ENCODE data around the gene ID4.

Gene ID4

GRCh38 chr6:19869464-19869863, 32.3 kb downstream of the ID4 start (continued):
- no peak for TF ChIP-seq ZNF521 (tag by site-specific recombination; IDR thresholded peaks at IDR 0.05)
- no peak for TF ChIP-seq SP7 (tag by site-specific recombination; IDR thresholded peaks at IDR 0.05)
- TF ChIP-seq GLI2 (tag by site-specific recombination; IDR thresholded peaks at IDR 0.05; ENCODE audit: borderline replicate concordance, low read depth): no peak
- no peak for TF ChIP-seq ZNF785 (tag by site-specific recombination; IDR thresholded peaks at IDR 0.05)
- TF ChIP-seq ZNF621 (tag by site-specific recombination; IDR thresholded peaks at IDR 0.05): no peak

- POLR2A ChIA-PET: interaction anchor here (0.7 kb wide), 1 partner anchor 99 kb away, joined by 3 read pairs; no protein-coding TSS in a partner anchor
- no peak for TF ChIP-seq ZNF239 (tag by site-specific recombination; IDR thresholded peaks at IDR 0.05)
- no peak for TF ChIP-seq ZNF677 (tag by site-specific recombination; IDR thresholded peaks at IDR 0.05)
- TF ChIP-seq SP7 (tag by site-specific recombination; IDR thresholded peaks at IDR 0.05): no peak
- TF ChIP-seq KLF10 (tag by site-specific recombination; IDR thresholded peaks at IDR 0.05): no peak
- no peak for TF ChIP-seq KLF7 (tag by site-specific recombination; IDR thresholded peaks at IDR 0.05; ENCODE audit: borderline replicate concordance)
- no peak for TF ChIP-seq ZNF311 (tag by site-specific recombination; IDR thresholded peaks at IDR 0.05; ENCODE audit: borderline replicate concordance)
- Histone ChIP-seq H3K4me1 (ENCODE audit: control insufficient read depth, insufficient read depth, low read length) (no peaks in the 10 kb centered on the region), H3K36me3 (ENCODE audit: control insufficient read depth in 2 of 2, insufficient read depth in 1 of 2, low read length in 2 of 2) (no peaks in the 10 kb centered on the region), H3K27ac (ENCODE audit: extremely low read depth, low read depth, low read length) (no peak overlapping the region), H3K9me3 (ENCODE audit: control insufficient read depth, insufficient read depth, low read depth, low read length) (no peaks in the 10 kb centered on the region), H3K4me3 (ENCODE audit: low read depth, low read length) (no peak overlapping the region)
- CTCF ChIA-PET: interaction anchor here (0.6 to 0.7 kb wide), 2 partner anchors 122 to 133 kb away, joined by 3 read pairs; no protein-coding TSS in a partner anchor
These were observed 33.2 kb downstream of the ID4 start for GRCh38 chr6:19870322-19870721.

- Histone ChIP-seq H3K4me3 (ENCODE audit: low read depth, low read length) (no peak overlapping the region), H3K4me1 (ENCODE audit: control insufficient read depth, insufficient read depth, low read length) (peaks cover 2% of the 10 kb centered on the region; the same call in 1 of the 2 replicates), H3K9me3 (ENCODE audit: control insufficient read depth, insufficient read depth, low read depth, low read length) (no peaks in the 10 kb centered on the region), H3K36me3 (ENCODE audit: control insufficient read depth in 2 of 2, insufficient read depth in 1 of 2, low read length in 2 of 2) (no peaks in the 10 kb centered on the region), H3K27ac (ENCODE audit: extremely low read depth, low read depth, low read length) (no peak overlapping the region)
- ChIA-PET POLR2A (no interaction called here), CTCF (interaction anchor here (0.6 to 1.7 kb wide), 8 partner anchors 9 to 1345 kb away, joined by 3 to 7 read pairs (median 4); no protein-coding TSS in a partner anchor)
- TF ChIP-seq ZNF624 (tag by site-specific recombination; IDR thresholded peaks at IDR 0.05) (no peak), ZNF768 (tag by site-specific recombination; IDR thresholded peaks at IDR 0.05) (no peak), ZNF791 (tag by site-specific recombination; IDR thresholded peaks at IDR 0.05) (no peak), ZIC2 (tag by site-specific recombination; IDR thresholded peaks at IDR 0.05) (peak; percentile 16; the same call in 1 of the 2 replicates), ZNF398 (tag by site-specific recombination; IDR thresholded peaks at IDR 0.05) (no peak), ZSCAN30 (tag by site-specific recombination; IDR thresholded peaks at IDR 0.05) (no peak), ZNF473 (tag by site-specific recombination; IDR thresholded peaks at IDR 0.05) (no peak), GLIS1 (tag by site-specific recombination; IDR thresholded peaks at IDR 0.05) (0 out of 2 replicates have a peak, but pooled peaks have one; percentile 9), SCRT2 (tag by site-specific recombination; IDR thresholded peaks at IDR 0.05) (no peak), ZSCAN4 (tag by site-specific recombination; IDR thresholded peaks at IDR 0.05) (no peak), ZNF274 (IDR thresholded peaks at IDR 0.05; ENCODE audit: low read length) (no peak), ZNF274 (tag by site-specific recombination; IDR thresholded peaks at IDR 0.05; ENCODE audit: borderline replicate concordance) (no peak), MZF1 (tag by site-specific recombination; IDR thresholded peaks at IDR 0.05; ENCODE audit: borderline replicate concordance) (no peak), HOXD13 (CRISPR knock-in tag; IDR thresholded peaks at IDR 0.05; ENCODE audit: borderline replicate concordance) (no peak), ZBTB44 (tag by site-specific recombination; IDR thresholded peaks at IDR 0.05) (peak; percentile 36; the same call in 1 of the 2 replicates), ZNF169 (tag by site-specific recombination; IDR thresholded peaks at IDR 0.05) (no peak), ZBTB48 (tag by site-specific recombination; IDR thresholded peaks at IDR 0.05) (no peak), ZNF266 (tag by site-specific recombination; IDR thresholded peaks at IDR 0.05; ENCODE audit: low read depth) (no peak), SALL2 (tag by site-specific recombination; IDR thresholded peaks at IDR 0.05; ENCODE audit: borderline replicate concordance) (no peak), ZBTB26 (tag by site-specific recombination; optimal IDR thresholded peaks at IDR 0.05) (no peak)
These were observed 35.9 kb downstream of the ID4 start for GRCh38 chr6:19873031-19873430.
